SK-N-MC (cell line): ENCODE results near the gene TSC2.

Experiments
- EZH2 ChIP-seq: fragments of 200-600 bp; sonication (generic); IDR thresholded peaks from one replicate; pipeline ENCODE4 v1.6.1; 2017; ENCODE audit warnings: antibody characterized with exemption
- POLR2AphosphoS5 ChIP-seq: IDR thresholded peaks from 2 replicates; pipeline ENCODE4 v1.6.1; 2012; ENCODE audit warnings: mild to moderate bottlenecking, low read depth, low read length, borderline replicate concordance

- no peak for TF ChIP-seq EZH2
- TF ChIP-seq POLR2AphosphoS5: no peak
These were observed 17.7 kb upstream of the TSC2 start for GRCh38 chr16:2030036-2030435.
